ENCODE data around the gene SPANXN4.

The SPANXN4 gene

GRCh38 chrX:143027275-143027674 lies 1.5 kb downstream of the SPANXN4 start:
- H3K4me3 ChIP-seq (ENCODE audit: low read depth, low read length, poor library complexity, severe bottlenecking): no peak overlapping the region
- no peaks in the 10 kb centered on the region for H3K9me3 ChIP-seq (ENCODE audit: low read length)
- H3K27ac ChIP-seq (ENCODE audit: low read depth, low read length, poor library complexity, severe bottlenecking): no peak overlapping the region
- no peak overlapping the region for H3K4me2 ChIP-seq (ENCODE audit: low read length)
- H3K9me2 ChIP-seq (ENCODE audit: low read depth, low read length): no peaks in the 10 kb centered on the region
- TF ChIP-seq CTCF (IDR thresholded peaks at IDR 0.05; ENCODE audit: low read length): no peak
- TF ChIP-seq EZH2 (IDR thresholded peaks at IDR 0.05; ENCODE audit: borderline replicate concordance, low read length): no peak
- no peaks in the 10 kb centered on the region for H3K4me1 ChIP-seq (ENCODE audit: insufficient read depth, low read length, severe bottlenecking)
- no peaks in the 10 kb centered on the region for H4K20me1 ChIP-seq (ENCODE audit: insufficient read depth, low read length)
- H3K9ac ChIP-seq (ENCODE audit: low read length): no peak overlapping the region
- no peak overlapping the region for H2AFZ ChIP-seq (ENCODE audit: low read length)
- H3K79me2 ChIP-seq (ENCODE audit: insufficient read depth, low read length): no peaks in the 10 kb centered on the region
- H3K27me3 ChIP-seq (ENCODE audit: insufficient read depth, low read length): no peaks in the 10 kb centered on the region
- no peaks in the 10 kb centered on the region for H3K36me3 ChIP-seq (ENCODE audit: insufficient read depth, low read length)
- H3F3A ChIP-seq (ENCODE audit: insufficient read depth, low read length): no peaks in the 10 kb centered on the region

GRCh38 chrX:143047511-143047910 lies 21.8 kb downstream of the SPANXN4 start:
- Histone ChIP-seq H3K4me2 (ENCODE audit: low read length) (no peak overlapping the region), H3K27me3 (ENCODE audit: insufficient read depth, low read length) (no peaks in the 10 kb centered on the region)

GRCh38 chrX:143058120-143058519 lies 32.4 kb downstream of the SPANXN4 start:
- no peak overlapping the region for H3K27ac ChIP-seq (ENCODE audit: low read depth, low read length, poor library complexity, severe bottlenecking)
- no peaks in the 10 kb centered on the region for H3K79me2 ChIP-seq (ENCODE audit: insufficient read depth, low read length)
- H3F3A ChIP-seq (ENCODE audit: insufficient read depth, low read length): no peaks in the 10 kb centered on the region
- no peak for TF ChIP-seq CTCF (IDR thresholded peaks at IDR 0.05; ENCODE audit: low read length)
- TF ChIP-seq EZH2 (IDR thresholded peaks at IDR 0.05; ENCODE audit: borderline replicate concordance, low read length): no peak
- H3K9me3 ChIP-seq (ENCODE audit: low read length): no peaks in the 10 kb centered on the region
- H3K4me1 ChIP-seq (ENCODE audit: insufficient read depth, low read length, severe bottlenecking): no peaks in the 10 kb centered on the region
- H3K4me2 ChIP-seq (ENCODE audit: low read length): no peak overlapping the region
- no peak overlapping the region for H2AFZ ChIP-seq (ENCODE audit: low read length)
- H4K20me1 ChIP-seq (ENCODE audit: insufficient read depth, low read length): no peaks in the 10 kb centered on the region
- no peaks in the 10 kb centered on the region for H3K36me3 ChIP-seq (ENCODE audit: insufficient read depth, low read length)
- no peak overlapping the region for H3K9ac ChIP-seq (ENCODE audit: low read length)
- H3K9me2 ChIP-seq (ENCODE audit: low read depth, low read length): no peaks in the 10 kb centered on the region
- no peak overlapping the region for H3K4me3 ChIP-seq (ENCODE audit: low read depth, low read length, poor library complexity, severe bottlenecking)
- no peaks in the 10 kb centered on the region for H3K27me3 ChIP-seq (ENCODE audit: insufficient read depth, low read length)

More at GRCh38 chrX:143047511-143047910, 21.8 kb downstream of the SPANXN4 start:
- Histone ChIP-seq H3K79me2 (ENCODE audit: insufficient read depth, low read length) (no peaks in the 10 kb centered on the region), H3K4me3 (ENCODE audit: low read depth, low read length, poor library complexity, severe bottlenecking) (no peak overlapping the region), H3F3A (ENCODE audit: insufficient read depth, low read length) (no peaks in the 10 kb centered on the region), H3K9ac (ENCODE audit: low read length) (no peak overlapping the region), H2AFZ (ENCODE audit: low read length) (no peak overlapping the region), H4K20me1 (ENCODE audit: insufficient read depth, low read length) (no peaks in the 10 kb centered on the region), H3K9me3 (ENCODE audit: low read length) (no peaks in the 10 kb centered on the region), H3K9me2 (ENCODE audit: low read depth, low read length) (no peaks in the 10 kb centered on the region), H3K27ac (ENCODE audit: low read depth, low read length, poor library complexity, severe bottlenecking) (no peak overlapping the region), H3K4me1 (ENCODE audit: insufficient read depth, low read length, severe bottlenecking) (no peaks in the 10 kb centered on the region), H3K36me3 (ENCODE audit: insufficient read depth, low read length) (no peaks in the 10 kb centered on the region)
- TF ChIP-seq EZH2 (IDR thresholded peaks at IDR 0.05; ENCODE audit: borderline replicate concordance, low read length): no peak
- TF ChIP-seq CTCF (IDR thresholded peaks at IDR 0.05; ENCODE audit: low read length): no peak

Data from OCI-LY1 (cell line).